GM18505 (cell line): ENCODE data around the gene OR1J1.
A peak's percentile ranks its signal among the peaks of the same experiment; 100 is the strongest.

Source experiments
- ATAC-seq: cut with Tn5 transposase; IDR thresholded peaks from one replicate; pipeline ENCODE4 v1.9.1; 2021; ENCODE audit not compliant: unreplicated experiment
- POLR2A ChIP-seq: IDR thresholded peaks from 4 replicates; pipeline ENCODE4 v1.6.1; 2011; ENCODE audit warnings: borderline replicate concordance; ENCODE audit not compliant: insufficient read depth, insufficient read length; ENCODE audit errors: extremely low read depth

The OR1J1 gene

DNA sequence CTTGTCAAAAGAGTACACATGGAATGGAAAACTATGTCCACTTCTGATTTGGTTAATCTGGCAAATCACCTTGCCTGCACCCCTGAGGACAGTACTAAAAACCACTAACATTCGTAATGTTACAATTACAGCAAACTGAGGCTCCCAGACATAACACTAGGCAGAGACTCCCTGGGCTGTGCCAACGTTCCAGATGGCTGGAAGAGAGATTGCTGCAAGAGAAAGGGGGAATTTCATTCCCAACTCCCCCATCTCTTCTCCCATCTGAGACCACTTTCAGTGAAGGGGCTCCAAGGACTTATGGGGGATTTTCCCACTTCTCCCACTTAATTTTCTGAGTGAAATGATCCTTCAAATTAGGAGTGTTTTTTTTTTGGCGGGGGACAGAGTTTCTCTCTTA is 11.3 kb downstream of the OR1J1 start:
- ATAC-seq = no peak
- TF ChIP-seq POLR2A = no peak

DNA sequence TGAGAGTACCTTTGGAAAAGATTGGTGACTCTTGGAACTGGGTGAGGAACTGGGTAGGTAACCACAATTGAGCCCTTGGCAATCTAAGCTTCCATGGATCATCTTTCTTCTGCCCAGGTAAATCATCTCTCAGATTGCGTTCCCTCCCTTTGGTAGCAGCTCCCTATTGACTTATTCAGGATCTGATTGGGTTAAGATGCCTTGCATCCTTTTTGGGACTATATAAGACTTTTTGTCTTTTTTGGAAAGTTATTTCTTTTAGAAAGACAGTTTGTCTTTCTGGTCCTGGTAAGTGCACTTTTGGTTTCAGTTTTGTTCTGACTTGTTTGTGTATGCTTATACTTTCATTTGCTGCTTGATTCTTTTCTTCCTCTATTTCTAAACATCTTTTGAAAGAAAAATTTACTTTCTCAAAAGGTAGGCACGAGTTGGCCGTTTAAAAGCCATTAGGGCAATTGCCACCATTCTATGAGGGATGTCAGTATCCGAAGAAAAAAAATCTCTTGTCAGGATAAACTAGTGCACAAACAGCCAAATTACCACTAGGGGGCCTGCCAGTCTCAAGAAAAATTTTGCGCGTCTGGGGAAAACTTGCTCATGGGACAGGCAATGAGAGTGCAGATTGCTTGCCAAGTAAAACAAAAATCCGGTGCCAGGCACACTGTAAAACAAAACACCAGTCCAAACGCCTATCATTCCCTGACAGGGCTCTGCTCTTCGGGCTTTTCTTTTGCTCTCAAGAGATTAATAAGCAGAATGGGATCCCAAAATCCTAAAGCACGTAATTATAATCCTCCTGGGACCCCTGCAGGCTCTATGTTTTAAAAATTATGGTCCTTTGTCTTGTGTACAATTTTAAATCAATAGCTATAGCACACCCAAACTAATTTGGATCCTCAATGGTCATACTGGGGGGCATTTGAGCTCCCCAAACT is 12.8 kb downstream of the OR1J1 start:
- ATAC-seq = peak; percentile 51
- no peak for TF ChIP-seq POLR2A

DNA sequence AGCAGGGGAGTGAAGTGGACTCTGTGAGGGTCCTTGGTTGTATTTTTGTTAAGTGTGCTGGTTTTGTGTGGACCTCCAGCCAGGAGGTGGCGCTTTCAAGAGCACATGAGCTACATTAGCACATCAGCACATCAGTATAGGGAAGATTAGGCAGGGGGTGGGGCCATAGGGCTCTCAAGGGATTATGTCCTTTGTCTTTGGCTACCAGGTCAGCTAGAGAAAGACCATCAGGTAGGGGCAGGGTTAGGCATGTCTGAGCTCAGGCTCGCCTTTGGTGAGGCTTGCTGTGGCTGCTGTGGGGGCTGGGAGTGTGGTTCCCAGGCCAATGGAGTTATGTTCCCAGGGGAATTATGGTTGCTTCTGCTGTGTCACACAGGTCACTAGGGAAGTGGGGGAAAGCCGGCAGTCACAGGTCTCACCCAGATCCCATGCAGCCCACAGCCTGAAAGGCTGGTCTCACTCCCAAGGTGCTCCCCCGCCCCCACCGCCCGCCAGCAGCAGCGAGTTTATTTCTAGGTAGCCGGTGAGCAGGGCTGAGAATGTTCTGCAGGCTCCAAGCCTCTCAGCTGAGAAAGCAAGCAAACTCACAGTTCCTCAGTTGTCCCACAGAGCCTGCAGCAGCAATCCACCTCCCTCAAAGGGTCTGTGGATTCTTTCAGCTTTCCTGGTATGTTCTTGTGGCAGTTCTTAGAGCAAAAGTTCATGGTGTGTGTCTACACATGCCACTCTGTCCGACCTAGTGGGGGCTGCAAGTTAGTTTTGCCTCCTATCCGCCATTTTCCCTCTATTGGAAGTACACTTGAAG is 13.7 kb downstream of the OR1J1 start:
- ATAC-seq = peak; percentile 72
- peak; percentile 40 for TF ChIP-seq POLR2A

DNA sequence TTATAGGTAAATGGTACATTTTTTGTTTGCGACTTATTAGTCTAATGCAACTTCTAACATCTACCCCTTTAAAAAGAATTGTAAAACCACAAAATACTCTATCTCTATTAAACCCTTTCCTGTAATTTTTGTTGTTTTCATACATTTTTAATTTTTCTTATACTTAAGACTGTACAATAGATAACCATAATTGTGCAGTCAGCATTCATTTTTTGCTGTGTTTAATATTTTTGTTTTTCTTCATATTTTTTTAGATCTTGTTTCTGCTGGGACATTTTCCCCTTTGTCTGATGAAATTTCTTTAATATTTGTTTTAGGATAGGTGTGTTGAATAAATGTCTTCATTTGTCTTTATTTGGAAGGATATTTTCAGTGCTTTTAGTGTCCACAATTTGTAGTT is 19.9 kb downstream of the OR1J1 start:
- no peak for ATAC-seq
- TF ChIP-seq POLR2A = no peak

DNA sequence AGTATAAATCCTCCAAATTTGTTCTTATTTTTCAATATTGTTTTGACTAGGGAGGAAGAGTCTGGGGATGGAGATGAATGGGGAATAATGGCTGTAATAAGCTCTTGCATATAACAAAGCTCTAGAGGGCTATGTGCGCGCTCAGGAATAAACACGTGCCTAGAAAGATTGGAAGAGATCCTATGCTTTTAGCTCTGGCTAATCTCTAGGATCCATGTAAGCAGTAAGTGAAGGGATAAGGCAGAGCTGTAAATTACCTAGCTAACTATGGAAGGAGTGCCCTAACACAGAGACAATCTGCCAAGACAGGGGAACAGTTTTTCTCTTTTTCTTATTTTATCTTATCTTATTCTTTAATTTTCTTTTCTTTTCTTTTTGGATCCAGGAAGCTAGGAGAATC is 21.6 kb downstream of the OR1J1 start:
- TF ChIP-seq POLR2A = no peak
- no peak for ATAC-seq

DNA sequence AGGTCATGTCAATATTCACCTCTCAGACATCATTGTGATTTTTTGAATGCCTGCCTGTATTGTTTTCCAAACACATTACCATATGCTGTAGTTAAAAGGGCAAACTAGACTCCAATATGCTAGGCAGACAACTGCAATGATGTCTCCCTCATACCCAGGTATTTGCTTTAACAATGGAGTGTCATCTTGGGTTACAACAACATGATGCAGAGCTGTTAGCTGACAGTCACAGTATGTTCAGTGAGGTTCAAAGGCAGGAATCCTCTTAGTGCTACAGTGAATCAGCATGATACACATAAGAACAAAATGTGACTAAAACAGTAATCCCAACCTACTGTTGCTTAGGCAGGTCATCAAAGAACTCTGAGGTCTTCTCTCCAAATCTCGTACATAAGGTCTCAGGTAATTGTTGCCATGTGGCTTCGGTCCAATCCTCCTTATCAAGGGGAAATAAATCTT is 24.0 kb downstream of the OR1J1 start:
- no peak for TF ChIP-seq POLR2A
- ATAC-seq = no peak

DNA sequence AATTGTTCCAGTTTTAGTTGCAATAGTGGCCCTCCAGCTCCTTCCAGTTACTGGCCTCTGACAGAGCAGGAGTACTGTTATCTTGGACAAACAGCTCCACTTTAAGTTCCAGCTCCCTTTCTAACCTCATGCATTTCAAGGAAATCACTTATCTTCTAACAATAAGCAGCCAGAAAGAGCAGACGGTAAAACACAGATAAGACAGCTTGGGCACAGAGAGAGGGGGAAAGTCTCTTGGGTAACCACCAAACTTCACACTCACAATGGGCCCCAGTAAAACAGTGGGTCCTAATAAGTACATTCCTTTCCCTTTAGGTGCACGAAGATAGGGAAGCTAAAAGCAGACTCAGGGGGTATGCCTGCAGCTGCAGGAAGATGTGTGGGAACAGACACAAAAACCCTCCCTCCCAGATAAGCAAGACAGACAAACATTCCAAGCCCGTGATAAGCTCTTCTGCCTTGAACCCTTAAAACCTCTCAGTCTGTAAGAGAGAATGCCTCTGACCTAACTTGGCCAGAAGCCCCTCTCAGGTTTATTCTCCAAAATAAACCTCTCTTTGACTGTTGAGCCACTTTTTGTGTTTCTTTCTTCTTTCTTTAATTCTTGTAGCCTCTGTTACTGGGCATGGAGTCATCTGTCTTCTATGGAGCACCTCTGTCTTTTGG is 30.8 kb downstream of the OR1J1 start:
- ATAC-seq = no peak

DNA sequence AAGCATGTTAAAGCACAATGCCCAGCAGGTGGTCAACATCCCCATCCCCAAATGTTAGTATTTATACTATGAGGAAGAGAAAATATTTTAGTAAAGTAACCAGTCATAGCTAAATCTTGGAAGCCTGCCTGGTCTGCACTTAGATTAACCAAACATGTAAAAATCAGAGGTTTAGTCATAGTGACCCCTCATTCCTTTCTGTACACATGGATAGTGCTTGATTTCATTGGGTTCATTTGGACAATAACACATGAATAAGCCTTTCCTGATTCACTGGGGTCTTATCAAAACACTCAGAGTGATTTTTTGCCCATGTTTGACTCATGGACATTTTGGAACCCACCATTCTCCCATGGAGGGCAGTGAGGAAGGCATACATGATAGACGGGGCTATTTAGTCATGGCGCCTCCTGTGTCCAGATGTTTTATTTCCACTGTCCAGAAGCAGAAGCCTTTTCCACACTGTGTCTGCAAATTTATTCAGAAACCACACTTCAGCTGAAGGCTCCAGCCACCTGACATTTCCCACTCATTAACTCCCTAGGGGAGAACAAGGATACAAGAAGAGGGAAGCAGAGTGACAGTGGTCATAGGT is 32.5 kb downstream of the OR1J1 start:
- no peak for ATAC-seq
- no peak for TF ChIP-seq POLR2A

More for the DNA sequence above, 30.8 kb downstream of the OR1J1 start:
- TF ChIP-seq POLR2A = no peak

DNA sequence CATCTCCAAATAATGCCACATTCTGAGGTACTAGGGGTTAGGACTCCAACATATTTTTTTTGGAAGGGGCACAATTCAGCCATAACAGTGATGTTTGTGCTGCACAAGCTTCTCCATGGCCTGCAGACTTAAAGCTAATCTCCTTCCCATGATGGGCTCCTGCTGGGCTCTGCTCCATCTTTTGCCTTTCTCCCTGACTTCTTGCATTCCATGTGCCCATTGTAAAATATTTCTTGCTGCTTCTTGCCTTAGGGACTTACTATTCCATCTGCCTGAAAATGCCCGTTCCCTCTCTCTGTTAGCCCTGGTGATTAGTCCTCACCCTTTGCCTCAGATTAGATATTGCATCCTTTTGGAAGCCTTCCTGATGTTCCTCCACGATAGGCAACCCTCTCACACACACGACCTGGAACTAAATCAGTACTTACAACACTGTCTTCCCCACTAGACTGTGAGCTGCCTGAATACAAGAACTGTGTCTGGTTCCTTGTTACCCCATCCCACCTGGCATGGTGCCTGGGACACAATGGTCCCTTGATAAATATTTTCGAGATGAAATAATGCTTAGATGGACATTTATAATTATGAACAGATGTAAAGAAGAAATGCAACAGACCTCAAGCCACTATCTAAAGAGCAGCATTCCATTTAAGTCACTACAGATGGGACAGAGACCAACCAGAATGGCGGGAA is 33.5 kb downstream of the OR1J1 start:
- ATAC-seq = no peak

DNA sequence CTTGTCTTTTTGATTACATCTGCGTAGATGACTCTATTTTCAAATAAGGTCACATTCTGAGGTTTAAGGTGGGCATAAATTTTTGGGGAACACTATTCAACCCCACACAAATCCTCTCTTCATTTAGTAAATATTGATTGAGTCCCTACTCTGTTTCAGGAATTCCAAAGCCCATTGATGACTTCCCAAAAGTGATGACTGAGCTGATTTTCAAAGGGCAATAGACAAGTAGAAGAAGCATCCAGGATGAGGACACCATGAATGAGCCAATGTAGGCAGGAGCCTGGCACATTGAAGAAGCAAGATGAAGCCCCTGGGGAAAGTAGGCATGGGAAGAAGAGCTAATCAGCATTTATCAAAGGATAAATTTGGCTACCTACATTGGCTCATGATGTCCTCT is 35.2 kb downstream of the OR1J1 start:
- TF ChIP-seq POLR2A = no peak
- ATAC-seq = no peak

More for the DNA sequence above, 33.5 kb downstream of the OR1J1 start:
- TF ChIP-seq POLR2A = no peak
